ENCODE measurements around the gene TMEM144.

- TF ChIP-seq CTCF (IDR thresholded peaks at IDR 0.05) (peak; percentile 62 to 76 (median 70)), POLR2A (IDR thresholded peaks at IDR 0.05) (no peak)
These were observed 37.7 kb upstream of the TMEM144 start, which contains the start of gene GASK1B for GRCh38 chr4:158172261-158173258.
